GM21447 (cell line): ENCODE results near the gene CKM.

Experiments
- ATAC-seq: cut with Tn5 transposase; IDR thresholded peaks from one replicate; pipeline ENCODE4 v1.9.1; 2021; ENCODE audit not compliant: unreplicated experiment

Gene CKM

DNA sequence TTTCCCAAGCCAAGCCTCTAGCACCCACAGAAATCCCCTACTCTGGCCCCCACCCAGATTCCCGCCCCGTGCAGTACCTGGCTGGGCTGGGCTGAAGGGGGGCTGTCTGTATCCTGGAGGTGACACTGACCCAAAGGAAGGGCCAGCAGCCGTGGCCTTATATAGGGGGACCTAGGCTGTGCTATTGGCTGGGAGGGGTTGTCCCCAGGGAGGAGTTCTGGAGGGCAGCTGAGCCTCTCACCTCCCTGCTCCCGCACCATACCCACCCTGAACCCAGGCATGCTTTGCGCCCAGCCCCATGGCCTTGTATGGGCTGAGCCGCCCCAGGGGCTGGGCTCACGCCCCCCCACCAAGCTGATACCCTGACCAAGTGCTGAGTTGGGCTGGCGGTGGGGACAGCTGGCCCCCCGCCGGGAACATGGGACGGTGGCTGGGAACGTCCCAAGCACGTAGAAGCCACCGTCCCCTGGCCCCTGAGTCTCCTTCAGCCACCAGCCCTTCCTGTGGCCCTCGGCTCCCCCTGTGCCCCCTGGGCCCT is at the start of gene CKM:
TSS of gene CKM (minus strand) at position 132 of the 538 bp plus-strand sequence. CDS start 3,162 bp downstream, outside the sequence.
- no peak for ATAC-seq

DNA sequence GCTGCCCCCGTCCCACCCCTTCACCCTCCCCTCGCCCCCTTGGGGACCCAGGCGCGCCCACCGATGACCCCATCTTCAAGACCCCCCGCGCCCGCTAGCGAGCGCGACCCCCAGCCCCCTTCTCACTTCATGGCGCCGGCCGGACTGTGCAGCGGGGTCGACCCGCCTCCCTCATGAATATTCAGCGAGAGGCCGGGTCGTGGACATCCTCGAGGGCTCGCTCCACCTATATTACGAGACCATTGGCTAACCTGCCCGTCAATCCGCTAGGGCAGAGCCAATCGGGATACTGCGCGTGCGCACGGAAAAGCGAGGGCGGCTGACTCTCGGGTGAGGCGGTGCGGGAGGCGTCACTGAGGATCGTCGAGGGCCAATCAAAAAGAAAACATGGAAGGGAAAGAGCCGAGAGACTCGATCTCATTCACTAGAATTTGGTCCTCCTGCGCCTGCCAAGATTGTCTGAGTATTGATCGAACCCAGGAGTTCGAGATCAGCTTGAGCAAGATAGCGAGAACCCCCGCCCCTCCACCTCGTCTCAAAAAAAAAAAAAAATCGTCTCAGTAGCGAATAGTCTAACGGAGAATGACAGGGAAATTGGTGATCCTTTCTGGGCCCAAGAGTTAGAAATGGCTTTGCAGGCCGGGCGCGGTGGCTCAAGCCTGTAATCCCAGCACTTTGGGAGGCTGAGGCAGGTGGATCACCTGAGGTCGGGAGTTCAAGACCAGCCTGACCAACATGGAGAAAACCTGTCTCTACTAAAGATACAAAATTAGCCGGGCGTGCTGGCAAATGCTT is 47.9 kb upstream of the CKM start, which contains the start of gene ERCC2:
TSS of gene ERCC2 (minus strand) at position 164 of the 795 bp plus-strand sequence. CDS start at position 131, 33 bp downstream.
- peak; percentile 95 for ATAC-seq

DNA sequence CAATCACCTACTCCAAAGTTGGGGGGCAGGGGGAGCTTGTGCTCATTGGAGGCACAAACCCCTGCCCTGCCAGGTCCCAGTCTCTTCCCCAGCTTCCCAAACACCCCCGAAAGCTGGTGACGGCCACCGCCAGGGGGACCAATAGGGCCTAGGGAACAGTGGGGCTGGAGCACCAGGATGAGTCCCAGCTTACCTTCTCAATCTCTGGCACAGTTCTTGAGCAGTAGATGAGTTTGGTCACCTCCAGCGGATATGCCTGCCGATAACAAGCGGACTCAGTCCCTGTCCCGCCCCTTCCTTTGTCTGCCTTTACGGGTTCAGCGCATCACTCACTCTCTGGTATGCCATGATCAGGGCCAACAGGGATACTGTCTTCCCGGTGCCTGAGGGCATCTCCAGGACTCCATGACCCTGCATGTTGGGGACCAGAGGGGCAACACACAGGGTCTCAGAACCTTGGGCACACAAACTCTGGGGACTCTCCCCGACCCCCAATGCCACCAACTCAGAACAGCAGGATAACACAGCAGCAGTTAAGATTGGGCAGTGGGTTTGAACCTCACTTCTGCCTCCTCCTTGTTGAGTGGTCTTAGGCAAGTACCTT is 46.2 kb upstream of the CKM start:
- no peak for ATAC-seq

DNA sequence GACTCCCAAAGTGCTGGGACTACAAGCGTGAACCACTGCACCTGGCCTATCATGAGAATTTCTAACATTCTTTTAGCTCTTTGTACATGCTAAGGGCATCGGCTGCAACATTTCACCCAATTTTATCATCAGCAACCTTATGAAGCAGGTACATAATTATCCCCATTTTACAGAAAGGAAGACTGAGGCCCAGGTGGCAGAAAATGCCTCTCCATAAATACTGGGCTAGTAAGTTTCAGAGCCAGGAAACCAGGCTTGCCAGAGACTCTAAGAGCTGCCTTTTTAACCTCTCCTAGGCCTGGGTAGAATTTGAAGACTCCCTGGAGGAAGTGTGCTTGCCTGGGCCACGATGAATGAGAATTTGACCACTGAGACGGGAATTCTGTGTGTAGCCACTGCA is 45.5 kb upstream of the CKM start:
- ATAC-seq = no peak

DNA sequence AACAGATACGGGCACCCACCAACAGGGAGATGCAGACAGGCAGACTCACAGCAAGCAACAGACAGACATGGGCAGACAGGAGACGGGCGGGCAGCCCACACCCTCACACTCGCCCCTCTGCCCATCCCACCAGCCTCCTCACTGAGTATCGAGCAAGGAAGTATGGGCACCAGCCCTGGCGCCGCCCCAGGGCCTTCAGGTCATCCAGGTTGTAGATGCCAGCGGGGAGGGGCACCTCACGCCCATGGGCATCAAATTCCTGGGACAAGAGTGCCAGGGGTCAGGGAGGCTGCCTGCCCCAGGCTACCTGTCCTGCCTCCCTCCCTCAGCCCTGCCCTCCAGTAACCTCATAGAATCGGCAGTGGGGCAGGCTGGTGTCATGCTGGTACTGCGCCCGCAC is 42.0 kb upstream of the CKM start:
- ATAC-seq = no peak

DNA sequence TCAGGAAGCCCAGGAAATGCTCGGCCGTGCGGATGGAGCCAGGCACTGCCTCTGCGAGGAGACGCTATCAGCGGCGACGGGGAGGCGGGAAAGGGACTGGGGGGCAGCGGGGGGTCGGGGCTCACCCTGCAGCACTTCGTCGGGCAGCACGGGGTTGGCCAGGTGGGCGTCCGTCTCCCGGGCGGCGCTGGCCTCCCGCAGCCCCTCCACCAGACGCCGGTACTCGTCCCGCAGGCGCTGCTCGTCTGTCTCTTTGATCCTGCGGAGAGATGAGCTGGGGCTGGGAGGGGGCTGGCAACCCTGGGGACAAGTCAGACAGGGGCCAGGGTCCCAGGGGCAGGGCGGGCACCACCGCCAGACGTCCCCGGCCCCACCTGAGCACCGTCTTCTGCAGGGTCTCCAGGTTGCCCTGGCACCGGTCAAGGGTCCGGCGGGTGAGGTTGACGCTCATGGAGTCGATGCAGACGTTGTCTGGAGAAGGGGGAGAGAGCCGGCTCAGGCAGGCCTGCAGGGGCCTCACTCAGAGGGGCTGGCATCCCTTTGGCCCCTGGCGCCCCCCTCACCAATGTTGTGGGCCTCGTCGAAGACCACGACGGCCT is 41.3 kb upstream of the CKM start:
- no peak for ATAC-seq

DNA sequence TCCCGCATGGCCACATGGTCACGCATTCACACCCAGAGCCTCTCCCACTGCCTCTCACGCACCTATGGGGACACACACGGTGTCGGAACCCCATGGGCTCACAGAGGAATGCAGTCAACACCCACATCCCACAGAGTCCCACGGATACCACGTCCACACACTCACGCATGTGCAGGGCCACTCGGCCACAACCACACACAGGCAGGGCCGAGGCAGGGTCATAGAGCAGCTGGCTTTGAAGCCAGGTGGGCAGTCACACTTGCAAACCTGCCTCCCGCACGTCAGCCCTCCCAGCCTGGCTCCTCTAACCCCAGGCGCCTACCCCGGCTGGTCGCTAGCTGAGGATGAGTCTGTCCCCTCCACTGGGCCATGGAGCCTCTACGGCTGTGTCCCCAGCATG is 39.6 kb upstream of the CKM start:
- ATAC-seq = no peak

DNA sequence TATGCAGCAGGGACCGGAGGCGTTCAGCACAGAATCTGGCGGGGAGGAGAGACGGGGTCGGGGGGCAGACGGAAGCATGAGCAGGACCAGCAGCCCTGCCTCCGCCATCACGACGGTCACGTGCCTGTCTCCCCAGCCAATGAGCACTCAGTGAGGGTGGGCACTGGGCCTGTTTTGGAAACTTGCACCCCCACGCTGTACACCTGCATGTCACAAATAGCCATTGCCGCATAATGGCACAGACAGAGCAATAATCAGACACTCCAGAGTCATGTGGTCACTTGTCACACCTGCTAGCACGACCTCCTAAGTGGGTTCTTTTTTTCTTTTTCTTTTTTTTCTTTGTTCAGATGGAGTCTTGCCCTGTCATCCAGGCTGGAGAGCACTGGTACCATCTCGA is 38.9 kb upstream of the CKM start:
- no peak for ATAC-seq

DNA sequence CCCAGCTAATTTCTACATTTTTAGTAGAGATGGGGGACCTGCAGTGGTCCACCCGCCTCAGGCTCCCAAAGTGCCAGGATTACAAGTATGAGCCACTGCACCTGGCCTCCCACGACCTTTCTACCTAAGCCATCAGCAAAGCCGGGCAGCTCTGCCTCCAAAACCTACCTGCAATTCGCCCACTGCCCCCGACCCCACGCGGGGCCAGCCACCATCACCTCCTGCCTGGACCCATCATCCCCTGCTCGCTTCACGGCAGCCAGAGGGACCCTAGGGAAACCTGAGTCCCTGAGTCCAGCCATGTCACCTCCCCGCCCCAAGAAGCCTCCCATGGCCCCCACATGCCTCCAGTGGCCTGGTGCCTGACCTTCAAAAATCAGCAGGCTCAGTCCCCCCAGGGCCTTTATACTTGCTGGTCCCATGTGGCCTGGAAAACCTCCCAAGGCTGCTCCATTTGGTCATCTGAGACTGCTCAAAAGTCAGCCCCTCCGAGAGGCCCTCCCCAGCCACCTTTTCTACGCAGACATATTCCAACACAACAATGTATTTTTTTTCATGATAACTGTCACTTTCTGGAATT is 35.6 kb upstream of the CKM start:
- ATAC-seq = no peak

DNA sequence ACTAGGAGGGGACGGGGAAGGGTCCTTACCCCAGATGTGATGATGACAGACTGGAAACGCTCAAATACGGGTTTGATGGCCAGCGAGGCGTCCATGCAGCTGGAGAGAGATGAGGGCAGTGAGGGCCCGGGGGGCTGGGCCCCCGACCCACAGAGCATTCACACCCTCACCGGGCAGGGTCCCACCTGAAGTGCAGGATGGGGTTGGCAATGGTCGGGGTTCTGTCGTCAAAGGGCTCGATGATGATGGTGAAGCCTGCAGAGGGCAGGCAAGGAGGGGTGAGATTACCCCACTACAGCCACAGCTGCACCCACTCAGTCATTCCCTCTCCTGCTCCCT is 34.7 kb upstream of the CKM start:
- ATAC-seq = no peak

DNA sequence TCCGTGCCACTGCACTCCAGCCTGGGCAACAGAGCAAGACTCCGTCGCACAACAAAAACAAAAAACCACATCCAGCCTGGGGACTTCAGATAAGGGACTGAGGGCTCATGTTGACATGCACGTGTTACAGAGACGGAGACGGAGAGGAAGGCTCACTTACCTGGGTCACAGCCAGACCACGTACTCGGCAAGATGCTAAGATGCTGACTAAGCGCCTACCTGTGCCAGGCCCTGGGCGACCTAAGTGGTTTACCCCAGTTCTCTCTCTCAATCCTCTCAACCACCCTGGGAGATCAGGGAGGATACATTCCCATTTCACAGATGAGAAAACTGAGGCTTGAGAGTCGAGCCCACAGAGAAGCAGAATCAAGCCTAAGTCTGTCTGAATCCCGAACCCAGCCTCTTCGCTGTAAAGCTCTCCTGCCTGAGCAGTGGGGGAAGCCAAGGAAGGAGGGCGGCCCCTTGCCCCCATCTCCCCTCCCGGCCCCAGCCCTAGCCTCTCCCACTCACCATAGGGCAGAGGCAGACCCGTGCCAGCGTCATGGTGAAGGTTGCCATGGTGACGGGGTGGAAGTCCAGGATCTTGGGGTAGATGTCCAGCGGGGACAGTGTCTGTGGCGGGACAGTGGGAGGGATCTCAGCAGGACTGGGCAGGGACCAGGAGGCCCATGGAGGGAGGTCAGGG is 34.2 kb upstream of the CKM start:
- ATAC-seq = no peak

DNA sequence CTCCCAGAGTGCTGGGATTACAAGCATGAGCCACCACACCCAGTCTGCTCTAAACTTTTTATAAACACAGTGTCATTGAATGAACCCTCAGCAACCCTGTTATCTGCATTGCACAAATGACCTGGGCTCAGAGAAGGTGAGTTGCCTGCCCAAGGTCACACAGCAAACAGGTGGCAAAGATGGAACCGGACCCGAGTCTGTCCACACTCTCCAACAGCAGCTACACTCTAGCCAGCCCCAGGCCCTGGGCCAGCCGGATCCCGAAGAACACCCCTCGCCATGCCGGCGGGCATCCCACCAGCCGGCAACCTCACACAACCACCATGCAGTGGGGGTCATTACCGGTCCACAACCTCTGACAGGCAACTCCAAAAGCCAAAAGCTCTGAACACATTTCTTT is 33.2 kb upstream of the CKM start:
- no peak for ATAC-seq

DNA sequence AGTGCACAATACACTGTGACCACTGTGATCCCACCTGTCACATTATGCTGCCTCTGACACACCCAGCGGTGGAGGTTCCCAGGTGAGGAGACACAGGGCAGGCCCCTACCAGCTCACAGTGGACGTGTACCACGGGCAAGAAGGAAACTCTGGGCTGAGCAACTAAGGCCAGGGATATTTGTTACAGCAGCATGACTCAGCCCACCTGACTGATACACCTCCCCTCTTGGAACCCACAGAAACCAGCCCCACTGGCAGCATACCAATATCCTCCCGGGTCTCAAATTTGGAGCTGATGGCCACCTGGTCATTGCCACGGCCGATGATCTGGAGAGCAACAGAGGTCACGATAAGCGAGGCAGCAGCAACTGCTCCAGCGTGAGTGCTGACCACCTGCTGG is 32.7 kb upstream of the CKM start:
- no peak for ATAC-seq

DNA sequence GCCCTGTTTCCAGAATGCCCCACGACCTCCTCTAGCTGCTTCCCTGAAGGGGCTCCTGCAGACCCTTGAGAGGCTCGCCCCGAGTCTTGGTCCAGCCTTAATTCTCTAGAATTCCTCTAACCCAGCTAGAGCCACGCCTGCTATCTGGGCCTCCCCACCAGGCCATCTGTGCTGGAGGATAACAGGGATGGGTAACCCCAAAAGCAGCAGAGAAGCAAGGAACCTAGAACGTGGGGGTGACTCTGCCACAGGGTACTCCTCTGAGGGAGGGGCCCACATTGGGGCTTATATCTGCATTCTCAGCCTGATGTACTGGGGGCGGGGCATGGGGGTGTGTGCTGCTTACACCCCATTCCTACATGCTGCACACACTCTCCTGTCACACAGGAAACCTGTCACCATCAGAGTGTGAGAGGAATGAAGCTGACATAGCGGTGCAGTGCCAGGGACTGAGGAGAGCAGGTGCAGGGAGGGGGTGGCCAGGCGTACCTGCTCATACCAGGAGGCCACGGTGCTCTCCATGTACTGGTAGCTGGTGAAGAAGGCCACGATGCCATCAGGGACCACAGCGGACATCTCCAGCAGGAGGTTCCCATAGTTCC is 31.7 kb upstream of the CKM start:
- ATAC-seq = no peak

DNA sequence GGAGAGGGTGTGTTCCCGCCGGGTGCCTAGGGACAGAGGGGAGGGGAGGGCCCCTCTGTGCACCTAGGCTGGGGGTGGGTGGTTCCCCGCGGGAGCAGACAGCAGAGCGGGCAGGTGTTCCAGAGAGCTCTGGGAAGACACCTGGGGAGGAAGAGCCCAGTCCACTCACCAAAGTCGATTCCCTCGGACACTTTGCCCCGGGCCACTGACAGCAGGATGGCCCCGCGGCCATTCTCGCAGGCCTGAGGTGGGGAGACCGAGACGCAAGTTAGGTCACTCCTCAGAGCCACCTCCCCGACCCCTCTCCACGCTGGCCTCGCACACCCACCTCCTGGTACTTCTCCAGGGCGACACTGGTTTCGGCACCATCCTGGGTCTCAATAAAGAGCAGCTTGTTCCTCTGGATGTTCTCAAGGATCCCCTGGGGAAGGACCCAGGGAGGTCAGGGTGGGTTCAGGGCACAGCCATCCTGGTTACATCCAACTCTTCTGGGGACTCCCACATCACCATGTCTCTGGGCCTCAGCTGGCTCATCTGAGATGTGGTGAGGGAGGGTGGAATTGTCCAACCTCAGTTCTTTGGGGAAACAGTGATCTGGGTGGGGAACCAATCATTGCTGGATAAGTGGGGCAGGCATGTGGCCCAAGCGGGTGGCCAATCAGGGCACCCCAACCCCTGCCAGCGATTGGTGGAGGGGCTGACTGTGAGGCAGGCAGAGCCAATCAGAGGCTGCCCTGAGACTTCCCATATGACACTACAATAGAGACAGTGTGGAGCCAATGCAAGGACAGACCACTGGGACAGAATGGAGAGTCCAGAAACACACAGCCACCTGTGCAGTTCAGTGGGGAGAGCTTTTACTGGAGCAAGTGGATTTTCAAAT is 30.5 kb upstream of the CKM start:
- no peak for ATAC-seq

DNA sequence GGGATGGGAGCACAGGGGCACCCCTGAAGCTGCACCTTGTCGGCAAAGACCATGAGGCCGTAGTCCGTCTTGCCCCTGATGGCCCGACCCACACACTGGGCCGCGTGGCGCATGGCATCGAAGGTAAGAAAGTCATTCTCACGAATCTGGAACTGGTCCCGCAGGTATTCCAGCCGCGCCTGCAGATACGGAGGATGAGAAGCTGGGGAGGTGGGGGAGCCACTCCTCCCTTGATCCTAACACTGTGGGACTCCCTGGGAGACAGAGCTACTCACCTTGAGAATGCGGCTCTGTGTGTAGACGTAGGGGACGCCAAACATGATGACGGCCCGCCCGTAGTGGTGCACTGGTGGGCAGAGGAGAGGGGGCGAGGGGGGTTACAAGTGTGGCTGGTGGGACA is 29.8 kb upstream of the CKM start:
- no peak for ATAC-seq

DNA sequence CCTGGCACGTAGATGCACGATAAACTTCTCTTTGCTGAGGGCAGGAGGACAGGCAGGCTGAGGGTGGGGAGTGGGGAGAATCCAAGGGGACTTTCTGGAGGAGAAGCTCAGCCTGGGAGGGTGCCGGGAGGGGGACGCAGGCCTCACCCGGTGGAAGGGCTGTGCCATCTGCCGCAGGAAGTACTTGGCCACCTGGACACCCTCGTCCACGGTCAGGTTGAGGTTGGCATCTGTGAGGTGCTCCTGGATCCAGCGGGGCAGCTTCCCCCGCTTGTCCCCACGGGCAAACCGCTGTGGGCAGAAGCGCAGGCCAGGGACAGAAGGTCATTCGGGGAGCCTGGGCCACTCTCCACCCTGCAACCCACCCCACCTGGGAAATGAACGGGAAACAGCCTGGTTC is 29.4 kb upstream of the CKM start:
- ATAC-seq = no peak

DNA sequence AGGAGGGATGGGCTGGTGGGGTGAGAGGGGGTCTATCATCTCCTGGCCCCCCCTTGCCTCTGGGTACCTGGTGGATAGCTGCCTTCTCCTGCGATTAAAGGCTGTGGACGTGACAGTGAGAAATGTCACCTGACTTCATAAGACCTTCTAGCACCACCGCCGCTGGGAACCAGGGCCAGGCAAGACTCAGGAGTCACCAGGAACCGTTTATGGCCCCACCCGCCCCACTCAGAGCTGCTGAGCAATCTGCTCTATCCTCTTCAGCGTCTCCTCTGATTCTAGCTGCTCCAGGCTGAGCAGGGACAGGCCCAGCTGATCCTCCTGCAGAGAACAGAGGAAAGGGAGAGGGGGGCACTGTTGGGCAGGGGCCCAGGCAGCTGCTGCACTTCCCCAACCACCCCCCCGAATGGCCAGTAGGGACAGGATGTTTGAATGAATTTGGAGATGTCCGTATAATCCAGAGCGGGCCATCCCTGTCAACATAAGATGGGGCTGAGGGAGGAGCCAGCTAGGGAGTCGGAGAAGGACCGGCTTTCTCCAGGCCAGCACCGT is 28.8 kb upstream of the CKM start:
- ATAC-seq = no peak

DNA sequence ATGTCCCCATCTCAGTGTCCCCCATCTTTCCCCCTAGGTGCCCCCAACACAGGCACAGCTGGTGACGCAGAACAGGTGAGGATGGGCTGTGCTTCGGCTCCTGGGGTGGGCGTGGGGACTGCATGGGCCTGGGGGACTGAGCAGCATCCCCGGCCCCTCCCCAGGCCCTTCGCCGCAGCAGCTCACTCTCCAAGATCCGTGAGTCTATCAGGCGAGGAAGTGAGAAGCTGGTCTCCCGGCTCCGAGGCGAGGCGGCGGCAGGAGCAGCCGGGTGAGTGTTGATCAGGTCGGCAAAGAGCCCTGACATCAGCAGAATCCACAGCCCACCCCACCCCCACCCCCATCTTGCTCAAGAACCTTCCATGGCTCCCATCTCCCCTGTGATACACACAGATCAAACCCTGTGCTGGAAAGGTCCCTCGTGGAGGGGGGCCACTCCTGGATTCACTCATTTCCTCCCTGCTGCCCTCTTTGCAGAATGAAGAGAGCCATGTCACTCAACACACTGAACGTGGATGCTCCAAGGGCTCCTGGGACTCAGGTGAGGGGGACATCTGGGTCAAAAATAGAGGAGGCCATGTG is 27.9 kb upstream of the CKM start:
- ATAC-seq = no peak
